Type B pancreatic cell (in vitro differentiated cells): Measurements from ENCODE around the gene ENDOU. TPM values are rescaled to one million over a fixed set of nuclear protein-coding genes. Genes with fewer than 3 reads are reported as not detected.
A peak's percentile ranks its signal among the peaks of the same experiment; 100 is the strongest.

Experiments
- DNase-seq: peaks from one replicate; pipeline ENCODE4 v3.0.0; 2021; ENCODE audit warnings: mixed read lengths; ENCODE audit not compliant: unreplicated experiment; ENCODE audit errors: extremely low spot score
- H3K27ac Mint-ChIP-seq: 2 replicates; pipeline ENCODE4 v1.8.0; 2021; ENCODE audit warnings: mild to moderate bottlenecking, mixed read lengths
- H3K27me3 Mint-ChIP-seq: 2 replicates; pipeline ENCODE4 v1.8.0; 2021; ENCODE audit warnings: mixed read lengths
- H3K36me3 Mint-ChIP-seq: 2 replicates; pipeline ENCODE4 v1.8.0; 2021; ENCODE audit warnings: mixed read lengths
- H3K4me1 Mint-ChIP-seq: one replicate; pipeline ENCODE4 v1.8.0; 2021; ENCODE audit warnings: mixed read lengths; ENCODE audit not compliant: unreplicated experiment
- H3K4me3 Mint-ChIP-seq: 2 replicates; pipeline ENCODE4 v1.8.0; 2021; ENCODE audit warnings: mild to moderate bottlenecking, mixed read lengths
- H3K9me3 Mint-ChIP-seq: 2 replicates; pipeline ENCODE4 v1.8.0; 2021; ENCODE audit warnings: mixed read lengths
- total RNA-seq: library from RNA; stranded (reverse); gene quantifications from 2 replicates; pipeline ENCODE4 v1.2.1, GENCODE V29; 2021; ENCODE audit warnings: low replicate concordance
- TF ChIP-seq, protein P1 (sequence below): fragments of 200-600 bp; sonication (generic); conservative IDR thresholded peaks from 2 replicates; pipeline ENCODE4 v1.5.0; 2021; ENCODE audit warnings: antibody characterized with exemption, mild to moderate bottlenecking

Gene ENDOU
- total RNA-seq, 1 donor from 2014 or later: 3.7 TPM

DNA sequence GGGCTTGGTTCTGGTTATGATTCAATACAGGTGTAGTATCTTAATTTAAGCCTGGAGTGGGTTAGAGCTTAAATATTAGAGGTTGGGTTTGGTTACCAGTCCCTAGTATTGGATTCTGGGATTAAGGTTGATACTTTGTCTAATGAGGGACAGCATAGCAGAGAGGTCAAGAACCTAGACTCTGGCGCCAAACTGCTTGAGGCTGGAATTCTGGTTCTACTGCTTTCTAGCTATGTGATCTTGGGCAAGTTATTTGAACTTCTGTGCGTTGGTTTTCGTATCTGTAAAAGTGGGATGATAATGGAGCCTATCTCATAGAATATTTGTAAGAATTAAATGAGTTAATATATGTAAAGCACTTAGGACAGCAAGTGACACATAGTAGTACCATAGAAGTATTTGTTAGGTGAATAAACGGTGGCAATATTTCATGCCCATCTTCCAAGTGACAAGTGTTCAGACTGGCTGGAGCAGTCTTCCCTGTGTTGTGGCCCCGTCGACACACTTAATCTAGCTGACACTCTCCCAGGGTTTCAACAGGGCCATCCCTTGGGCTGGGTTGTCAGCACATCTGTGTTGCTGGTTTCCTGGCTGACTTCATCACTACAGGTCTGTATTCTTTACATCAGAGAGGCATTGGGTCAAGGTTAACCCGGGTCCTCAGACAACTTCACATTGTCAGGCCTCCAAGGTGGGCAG is 3.0 kb downstream of the ENDOU start:
- Mint-ChIP-seq H3K36me3 (peaks cover 4% of the 10 kb centered on the region), H3K27ac (peak overlapping the region; percentile 64), H3K27me3 (no peaks in the 10 kb centered on the region), H3K4me1 (peaks cover 24% of the 10 kb centered on the region), H3K4me3 (peak overlapping the region; percentile 20), H3K9me3 (no peaks in the 10 kb centered on the region)
- TF ChIP-seq, protein P1, sequence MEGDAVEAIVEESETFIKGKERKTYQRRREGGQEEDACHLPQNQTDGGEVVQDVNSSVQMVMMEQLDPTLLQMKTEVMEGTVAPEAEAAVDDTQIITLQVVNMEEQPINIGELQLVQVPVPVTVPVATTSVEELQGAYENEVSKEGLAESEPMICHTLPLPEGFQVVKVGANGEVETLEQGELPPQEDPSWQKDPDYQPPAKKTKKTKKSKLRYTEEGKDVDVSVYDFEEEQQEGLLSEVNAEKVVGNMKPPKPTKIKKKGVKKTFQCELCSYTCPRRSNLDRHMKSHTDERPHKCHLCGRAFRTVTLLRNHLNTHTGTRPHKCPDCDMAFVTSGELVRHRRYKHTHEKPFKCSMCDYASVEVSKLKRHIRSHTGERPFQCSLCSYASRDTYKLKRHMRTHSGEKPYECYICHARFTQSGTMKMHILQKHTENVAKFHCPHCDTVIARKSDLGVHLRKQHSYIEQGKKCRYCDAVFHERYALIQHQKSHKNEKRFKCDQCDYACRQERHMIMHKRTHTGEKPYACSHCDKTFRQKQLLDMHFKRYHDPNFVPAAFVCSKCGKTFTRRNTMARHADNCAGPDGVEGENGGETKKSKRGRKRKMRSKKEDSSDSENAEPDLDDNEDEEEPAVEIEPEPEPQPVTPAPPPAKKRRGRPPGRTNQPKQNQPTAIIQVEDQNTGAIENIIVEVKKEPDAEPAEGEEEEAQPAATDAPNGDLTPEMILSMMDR: no peak
- DNase-seq: no peak

DNA sequence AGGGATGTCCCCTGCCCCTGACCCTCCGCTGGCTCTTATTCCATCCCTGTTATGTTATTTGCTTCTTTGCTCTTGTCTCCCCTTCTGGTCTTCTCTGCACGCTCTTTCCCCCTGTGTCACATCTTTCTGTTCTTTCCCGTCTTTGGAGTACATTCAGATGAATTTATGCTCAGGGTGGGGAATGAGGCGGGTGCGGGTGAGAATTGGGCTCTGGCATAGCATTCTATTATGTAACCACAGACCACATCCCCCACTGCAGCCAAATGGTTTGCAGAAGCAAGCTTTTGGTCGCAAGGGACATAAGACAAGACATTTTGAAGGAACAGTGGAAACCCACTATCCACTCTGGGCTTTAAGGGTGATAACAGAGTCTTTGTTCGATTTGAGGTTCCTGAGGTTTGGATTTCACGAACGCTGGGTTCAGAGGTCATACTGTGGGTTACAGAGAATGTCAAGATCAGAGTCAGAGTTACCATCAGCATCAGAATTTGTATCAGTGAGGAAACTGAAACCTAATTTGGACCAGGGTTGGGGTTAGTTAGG is 3.8 kb downstream of the ENDOU start:
- H3K27me3 Mint-ChIP-seq: no peaks in the 10 kb centered on the region
- DNase-seq: no peak
- peak overlapping the region; percentile 64 for H3K27ac Mint-ChIP-seq
- H3K4me3 Mint-ChIP-seq: no peak overlapping the region
- H3K9me3 Mint-ChIP-seq: no peaks in the 10 kb centered on the region
- peaks cover 4% of the 10 kb centered on the region for H3K36me3 Mint-ChIP-seq
- H3K4me1 Mint-ChIP-seq: peaks cover 23% of the 10 kb centered on the region
- TF ChIP-seq, protein P1: no peak

DNA sequence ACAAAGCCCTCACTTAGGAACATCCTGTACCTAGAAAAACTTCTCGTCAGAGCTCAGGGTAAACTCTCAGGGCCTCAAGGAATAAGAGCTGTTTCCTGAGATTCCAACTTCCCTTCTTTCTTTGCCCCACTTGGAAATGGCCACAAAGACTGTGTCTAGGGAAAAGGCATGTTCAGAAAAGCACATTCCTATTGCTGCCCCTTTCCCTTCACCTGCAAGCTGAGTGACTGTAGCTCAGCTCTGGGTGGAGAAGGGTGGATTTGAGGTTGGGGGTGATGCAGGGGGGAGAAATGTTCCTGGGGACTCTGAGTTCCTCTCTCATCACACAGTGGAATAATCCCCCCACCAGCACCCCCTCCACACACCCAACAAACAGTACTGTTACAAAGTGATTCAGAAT is 6.8 kb downstream of the ENDOU start:
- Mint-ChIP-seq H3K9me3 (no peaks in the 10 kb centered on the region), H3K27me3 (peaks cover 2% of the 10 kb centered on the region), H3K36me3 (peaks cover 4% of the 10 kb centered on the region), H3K4me1 (peaks cover 21% of the 10 kb centered on the region), H3K27ac (no peak overlapping the region), H3K4me3 (no peak overlapping the region)
- TF ChIP-seq, protein P1: no peak
- DNase-seq: no peak

DNA sequence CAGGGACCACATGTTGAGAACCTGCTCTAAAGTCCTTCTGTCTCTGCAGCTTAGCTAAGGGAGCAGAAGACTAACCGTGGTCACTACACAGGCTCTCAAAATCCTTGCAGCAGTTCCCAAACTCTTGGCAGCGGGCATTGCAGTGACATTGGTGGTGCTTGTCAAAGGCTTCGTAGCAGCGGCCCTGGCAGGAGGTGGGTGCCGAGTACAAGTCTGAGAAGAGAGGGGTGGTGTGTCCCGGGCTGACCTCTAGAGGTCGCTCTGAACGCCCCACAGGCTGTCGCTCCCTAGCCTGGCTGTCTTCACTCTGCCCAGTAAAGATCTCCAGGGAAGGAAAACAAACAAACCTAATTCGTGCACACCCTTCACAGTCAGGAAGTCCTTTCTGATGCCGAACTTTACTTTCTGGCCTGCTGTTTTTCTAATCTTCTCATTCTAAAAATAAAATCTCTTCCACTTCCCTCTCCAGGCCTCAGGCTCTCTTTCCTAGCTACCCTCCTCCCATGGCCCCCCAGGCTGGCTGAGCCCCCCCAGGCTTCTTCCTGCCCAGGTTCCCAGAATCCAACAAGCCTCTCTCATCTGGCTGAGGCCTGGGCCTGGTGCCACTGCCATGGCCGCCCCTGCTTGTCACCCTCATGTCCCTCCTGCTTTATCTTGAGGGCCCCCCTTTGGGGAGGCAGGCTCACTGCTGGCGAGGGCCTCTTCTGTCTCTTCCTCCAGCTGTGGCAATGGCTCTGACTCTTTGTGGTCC is 7.7 kb downstream of the ENDOU start:
- peak overlapping the region; percentile 83 for H3K27ac Mint-ChIP-seq
- DNase-seq: no peak
- H3K4me1 Mint-ChIP-seq: peaks cover 18% of the 10 kb centered on the region
- H3K36me3 Mint-ChIP-seq: peaks cover 4% of the 10 kb centered on the region
- TF ChIP-seq, protein P1: peak; percentile 87
- peaks cover 2% of the 10 kb centered on the region for H3K27me3 Mint-ChIP-seq
- H3K9me3 Mint-ChIP-seq: no peaks in the 10 kb centered on the region
- peak overlapping the region; percentile 16 for H3K4me3 Mint-ChIP-seq

DNA sequence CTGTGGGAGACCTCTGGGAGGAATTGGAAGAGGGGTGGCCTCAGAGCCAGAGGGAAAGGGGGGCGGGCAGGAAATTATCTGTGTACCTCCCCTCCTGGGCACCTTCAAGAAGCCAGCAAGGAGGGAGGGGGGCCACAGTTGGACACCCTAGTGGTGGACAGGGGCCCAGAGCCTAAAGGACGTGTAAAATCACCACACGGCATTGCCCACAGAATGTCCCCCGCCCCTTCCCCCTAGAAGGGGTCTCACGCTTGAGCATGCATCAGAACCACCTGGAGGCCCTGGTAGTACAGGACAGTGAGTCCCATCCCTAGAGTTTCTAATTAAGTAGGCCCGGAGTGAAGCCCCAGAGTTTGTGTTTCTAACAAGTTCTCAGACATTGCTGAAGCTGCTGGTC is 8.2 kb downstream of the ENDOU start:
- peak overlapping the region; percentile 83 for H3K27ac Mint-ChIP-seq
- H3K36me3 Mint-ChIP-seq: peaks cover 4% of the 10 kb centered on the region
- no peak for DNase-seq
- H3K9me3 Mint-ChIP-seq: no peaks in the 10 kb centered on the region
- H3K4me1 Mint-ChIP-seq: peaks cover 18% of the 10 kb centered on the region
- peaks cover 2% of the 10 kb centered on the region for H3K27me3 Mint-ChIP-seq
- no peak overlapping the region for H3K4me3 Mint-ChIP-seq
- TF ChIP-seq, protein P1: no peak
